GM23248 (cell line): Measurements from ENCODE around the gene LRP3. TPM values are rescaled to one million over a fixed set of nuclear protein-coding genes. Genes with fewer than 3 reads are reported as not detected.

Experiments used
- DNase-seq: peaks from one replicate; pipeline ENCODE4 v3.0.0-alpha.2; 2015
- H2AFZ ChIP-seq: fragments of 200-600 bp; sonication (generic); 2 replicates; pipeline ENCODE4 v1.6.1; 2016; ENCODE audit warnings: antibody characterized with exemption
- H3F3A ChIP-seq: fragments of 200-600 bp; sonication (generic); 2 replicates; pipeline ENCODE4 v1.6.1; 2016; ENCODE audit warnings: mild to moderate bottlenecking, antibody characterized with exemption, mixed run types; ENCODE audit not compliant: insufficient read depth
- H3K27ac ChIP-seq: fragments of 200-600 bp; sonication (generic); 2 replicates; pipeline ENCODE4 v1.5.1; 2016; ENCODE audit warnings: mild to moderate bottlenecking
- H3K27me3 ChIP-seq: fragments of 200-600 bp; sonication (generic); replicated peaks from 2 replicates; pipeline ENCODE4 v1.6.1; 2016; ENCODE audit warnings: mild to moderate bottlenecking; ENCODE audit not compliant: insufficient read depth
- H3K36me3 ChIP-seq: fragments of 200-600 bp; sonication (generic); 2 replicates; pipeline ENCODE4 v1.6.1; 2016; ENCODE audit warnings: low read depth, mild to moderate bottlenecking
- H3K4me1 ChIP-seq: fragments of 200-600 bp; sonication (generic); 2 replicates; pipeline ENCODE4 v1.6.1; 2016; ENCODE audit warnings: mild to moderate bottlenecking; ENCODE audit not compliant: insufficient read depth
- H3K4me2 ChIP-seq: fragments of 200-600 bp; sonication (generic); one replicate; pipeline ENCODE4 v1.6.1; 2016; ENCODE audit warnings: mild to moderate bottlenecking; ENCODE audit not compliant: unreplicated experiment
- H3K4me3 ChIP-seq: fragments of 200-600 bp; sonication (generic); 2 replicates; pipeline ENCODE4 v1.5.1; 2016; ENCODE audit warnings: mild to moderate bottlenecking
- H3K79me2 ChIP-seq: fragments of 200-600 bp; sonication (generic); 2 replicates; pipeline ENCODE4 v1.6.1; 2016; ENCODE audit warnings: mild to moderate bottlenecking; ENCODE audit not compliant: insufficient read depth
- H3K9ac ChIP-seq: fragments of 200-600 bp; sonication (generic); 2 replicates; pipeline ENCODE4 v1.6.1; 2016; ENCODE audit warnings: mild to moderate bottlenecking
- H3K9me2 ChIP-seq: fragments of 200-600 bp; sonication (generic); 2 replicates; pipeline ENCODE4 v1.6.1; 2016; ENCODE audit warnings: mixed run types, mild to moderate bottlenecking, moderate library complexity; ENCODE audit not compliant: insufficient read depth
- H3K9me3 ChIP-seq: fragments of 200-600 bp; sonication (generic); one replicate; pipeline ENCODE4 v1.6.1; 2017; ENCODE audit warnings: low read depth
- H4K20me1 ChIP-seq: fragments of 200-600 bp; sonication (generic); 2 replicates; pipeline ENCODE4 v1.6.0; 2016; ENCODE audit not compliant: insufficient read depth
- EZH2 ChIP-seq: fragments of 200-600 bp; sonication (generic); IDR thresholded peaks from 2 replicates; pipeline ENCODE4 v1.6.1; 2018; ENCODE audit warnings: antibody characterized with exemption, mild to moderate bottlenecking; ENCODE audit not compliant: insufficient read depth, poor library complexity, severe bottlenecking
- EZH2phosphoT487 ChIP-seq: fragments of 200-600 bp; sonication (generic); IDR thresholded peaks from 2 replicates; pipeline ENCODE4 v1.6.1; 2018; ENCODE audit warnings: antibody characterized with exemption, moderate library complexity, mild to moderate bottlenecking, low read depth; ENCODE audit not compliant: insufficient read depth
- WGBS, 2 experiments: methylation state at CpG; one replicate each; pipeline ENCODE4 v1.1.6; 2015 to 2017; ENCODE audit warnings: low lambda C conversion rate in 2 of 2, low coverage in 1 of 2; ENCODE audit errors: missing lambda C conversion rate in 2 of 2; 5-methylcytosine and 5-hydroxymethylcytosine counted together
- in situ Hi-C: fragments of 300-500 bp; cut with MboI; formaldehyde crosslinking; loops from 2 replicates; pipeline ENCODE4 v1.15.0; 2020
- polyA plus RNA-seq: library from polyadenylated mRNA; unstranded; fragments of >200 nt; fragmentation: Nextera tagmentation; extraction: Ambion mirVana; gene quantifications from 2 replicates; pipeline ENCODE4 v1.2.1, GENCODE V29; 2016
- total RNA-seq: library from RNA; depleted of rRNA; stranded (reverse); fragments of >200 nt; shearing (Covaris generic); gene quantifications from 2 replicates; pipeline ENCODE4 v1.2.3, GENCODE V29; 2014

LRP3 gene
- total and polyA plus RNA-seq, 2 experiments from 2014 or later, result 2.9 to 58.3 TPM

GRCh38 chr19:33205531-33206260 lies 11.6 kb downstream of the LRP3 start:
- H3K27me3 ChIP-seq, result no peaks in the 10 kb centered on the region
- in situ Hi-C loops, result no loop called here
- H3K4me2 ChIP-seq, result no peak overlapping the region
- H3K9me2 ChIP-seq, result no peaks in the 10 kb centered on the region
- no peaks in the 10 kb centered on the region for H3F3A ChIP-seq
- 96 to 97% methylated on average over 56 to 62 of the region's 64 CpGs for WGBS, 2 experiments
- no peak overlapping the region for H3K9ac ChIP-seq
- no peaks in the 10 kb centered on the region for H3K79me2 ChIP-seq
- H3K36me3 ChIP-seq, result no peaks in the 10 kb centered on the region
- H2AFZ ChIP-seq, result no peak overlapping the region
- H3K27ac ChIP-seq, result no peak overlapping the region
- no peak overlapping the region for H3K4me3 ChIP-seq
- TF ChIP-seq EZH2phosphoT487, result no peak
- no peak for TF ChIP-seq EZH2
- no peaks in the 10 kb centered on the region for H3K4me1 ChIP-seq
- DNase-seq, result no peak
- no peaks in the 10 kb centered on the region for H4K20me1 ChIP-seq
- H3K9me3 ChIP-seq, result no peaks in the 10 kb centered on the region

- DNase-seq, result no peak
- Histone ChIP-seq H4K20me1 (no peaks in the 10 kb centered on the region), H3K27ac (no peak overlapping the region), H3K9me3 (no peaks in the 10 kb centered on the region), H3K27me3 (no peaks in the 10 kb centered on the region), H3K9me2 (no peaks in the 10 kb centered on the region), H3K9ac (no peak overlapping the region), H3K36me3 (no peaks in the 10 kb centered on the region), H3K4me2 (no peak overlapping the region), H3K79me2 (no peaks in the 10 kb centered on the region), H3K4me3 (no peak overlapping the region), H3F3A (no peaks in the 10 kb centered on the region), H3K4me1 (no peaks in the 10 kb centered on the region), H2AFZ (no peak overlapping the region)
- 93% methylated on average over 31 to 37 of the region's 38 CpGs for WGBS, 2 experiments
- in situ Hi-C loops, result no loop called here
- no peak for TF ChIP-seq EZH2phosphoT487
- TF ChIP-seq EZH2, result no peak
These were observed 12.3 kb downstream of the LRP3 start for GRCh38 chr19:33206261-33207039.

DNA sequence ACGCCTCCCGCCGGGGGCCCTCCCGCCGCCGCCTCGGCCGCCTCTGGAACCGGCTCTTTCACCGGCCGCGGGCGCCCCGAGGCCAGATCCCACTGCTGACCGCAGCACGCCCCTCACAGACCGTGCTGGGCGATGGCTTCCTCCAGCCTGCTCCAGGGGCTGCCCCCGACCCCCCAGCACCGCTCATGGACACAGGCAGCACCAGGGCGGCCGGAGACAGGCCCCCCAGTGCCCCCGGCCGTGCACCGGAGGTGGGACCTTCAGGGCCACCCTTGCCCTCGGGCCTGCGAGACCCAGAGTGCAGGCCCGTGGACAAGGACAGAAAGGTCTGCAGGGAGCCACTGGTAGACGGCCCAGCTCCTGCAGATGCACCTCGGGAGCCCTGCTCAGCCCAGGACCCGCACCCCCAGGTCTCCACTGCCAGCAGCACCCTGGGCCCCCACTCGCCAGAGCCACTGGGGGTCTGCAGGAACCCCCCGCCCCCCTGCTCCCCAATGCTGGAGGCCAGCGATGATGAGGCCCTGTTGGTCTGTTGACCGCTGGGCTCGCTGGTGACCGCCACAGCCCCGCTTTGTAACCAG lies 13.0 kb downstream of the LRP3 start:
- in situ Hi-C loops, result no loop called here
- H3K9me3 ChIP-seq, result no peaks in the 10 kb centered on the region
- 91 to 92% methylated on average over 23 to 30 of the region's 38 CpGs for WGBS, 2 experiments
- H2AFZ ChIP-seq, result no peak overlapping the region
- H3K9me2 ChIP-seq, result no peaks in the 10 kb centered on the region
- H3F3A ChIP-seq, result no peaks in the 10 kb centered on the region
- H3K36me3 ChIP-seq, result no peaks in the 10 kb centered on the region
- no peaks in the 10 kb centered on the region for H3K4me1 ChIP-seq
- H3K9ac ChIP-seq, result no peak overlapping the region
- no peak for DNase-seq
- no peaks in the 10 kb centered on the region for H4K20me1 ChIP-seq
- H3K27ac ChIP-seq, result no peak overlapping the region
- no peak overlapping the region for H3K4me3 ChIP-seq
- no peak overlapping the region for H3K4me2 ChIP-seq
- no peaks in the 10 kb centered on the region for H3K79me2 ChIP-seq
- H3K27me3 ChIP-seq, result no peaks in the 10 kb centered on the region
- no peak for TF ChIP-seq EZH2phosphoT487

- no peak for TF ChIP-seq EZH2
- TF ChIP-seq EZH2phosphoT487, result no peak
- in situ Hi-C loops, result no loop called here
These were observed 13.8 kb downstream of the LRP3 start for GRCh38 chr19:33207903-33208302.

More at GRCh38 chr19:33207903-33208302, 13.8 kb downstream of the LRP3 start:
- no peak overlapping the region for H3K9ac ChIP-seq
- no peak overlapping the region for H3K27ac ChIP-seq
- H3F3A ChIP-seq, result no peaks in the 10 kb centered on the region
- WGBS, 2 experiments, result 95 to 98% methylated on average over 9 of the region's 9 CpGs
- H3K4me2 ChIP-seq, result no peak overlapping the region
- H3K27me3 ChIP-seq, result no peaks in the 10 kb centered on the region
- H4K20me1 ChIP-seq, result no peaks in the 10 kb centered on the region
- no peaks in the 10 kb centered on the region for H3K4me1 ChIP-seq
- H3K4me3 ChIP-seq, result no peak overlapping the region
- no peaks in the 10 kb centered on the region for H3K9me2 ChIP-seq
- DNase-seq, result no peak
- H3K79me2 ChIP-seq, result no peaks in the 10 kb centered on the region
- H3K36me3 ChIP-seq, result no peaks in the 10 kb centered on the region
- no peak overlapping the region for H2AFZ ChIP-seq
- H3K9me3 ChIP-seq, result no peaks in the 10 kb centered on the region
